Measurements from ENCODE around the gene UGT1A1. TPM values are rescaled to one million over a fixed set of nuclear protein-coding genes. Genes with fewer than 3 reads are reported as not detected.

UGT1A1 gene
- total and polyA plus RNA-seq, 9 of the 15 experiments (the other 6 are each of a cell fraction or from before 2014, with no cell fraction given), result not detected

GRCh38 chr2:233791151-233791882 lies 31.2 kb downstream of the UGT1A1 start:
- DNase-seq (ENCODE audit: extremely low read depth in 1 of 4, low spot score in 3 of 4) (no peak), ATAC-seq (no peak), FAIRE-seq (no peak)
- CTCF ChIA-PET (ENCODE audit: low intra/inter-chr PET ratio), result no interaction called here
- no peak for TF ChIP-seq ZNF395 (CRISPR knock-in tag; IDR thresholded peaks at IDR 0.05)
- TF ChIP-seq MLLT1 (IDR thresholded peaks at IDR 0.05), result no peak
- TF ChIP-seq ZBTB12 (CRISPR knock-in tag; IDR thresholded peaks at IDR 0.05), result no peak
- Histone ChIP-seq H3K27ac (ENCODE audit: extremely low read depth, low read depth, low read length) (no peak overlapping the region), H3K4me3 (no peak overlapping the region), H3K9me1 (ENCODE audit: control insufficient read depth, insufficient read depth, low read length) (no peaks in the 10 kb centered on the region), H3K79me2 (ENCODE audit: control insufficient read depth, insufficient read depth, low read length) (no peaks in the 10 kb centered on the region), H3K4me2 (ENCODE audit: insufficient read depth, low read length) (no peak overlapping the region), H3K27me3 (ENCODE audit: control insufficient read depth in 2 of 2, insufficient read depth in 2 of 2, low read length in 2 of 2) (peaks cover 0 to 44% of the 10 kb centered on the region in 2 experiments; a peak in 2 of 5 replicates), H2AFZ (ENCODE audit: low read depth, low read length) (no peak overlapping the region), H3K9ac (ENCODE audit: insufficient read depth in 1 of 2, low read depth in 2 of 2, low read length in 2 of 2) (no peak overlapping the region), H3K9me3 (replicated peaks; ENCODE audit: control insufficient read depth, insufficient read depth, low read depth, low read length) (no peaks in the 10 kb centered on the region), H3K4me1 (replicated peaks in 1 of 2; ENCODE audit: control insufficient read depth in 2 of 2, insufficient read depth in 2 of 2, low read length in 2 of 2) (no peaks in the 10 kb centered on the region; a peak in 1 of 5 replicates), H3K36me3 (ENCODE audit: control insufficient read depth, insufficient read depth, low read length) (no peaks in the 10 kb centered on the region), H4K20me1 (replicated peaks; ENCODE audit: control insufficient read depth, insufficient read depth, low read length) (no peaks in the 10 kb centered on the region)
- in situ Hi-C loops (cut with MboI) (no loop called here), intact Hi-C loops (cut with micrococcal nuclease) (no loop called here)
- no TSS peak for BruUV-seq (replicated peaks)
- WGBS (ENCODE audit: insufficient coverage, low coverage, missing lambda C conversion rate), result 5% methylated on average over 14 of the region's 18 CpGs
- POLR2A ChIA-PET, result interaction anchor here (0.6 to 1.1 kb wide), 2 partner anchors 30 to 42 kb away, joined by 4 read pairs; no protein-coding TSS in a partner anchor
